CD14-positive monocyte (primary cell): ENCODE measurements around the gene GABARAP. TPM values are rescaled to one million over a fixed set of nuclear protein-coding genes. Genes with fewer than 3 reads are reported as not detected.

Experiments used
- DNase-seq, 3 donors: peaks; one replicate each; pipeline ENCODE4 v3.0.0-alpha.2; 2011 to 2022
- H2AFZ ChIP-seq: 2 replicates; pipeline ENCODE4 v1.6.0; 2012; ENCODE audit warnings: mild to moderate bottlenecking, low read depth, low read length, inconsistent platforms; ENCODE audit not compliant: insufficient read depth, poor library complexity, severe bottlenecking
- H3K27ac ChIP-seq, 2 donors: 1 replicate in 1 of 2; 2 replicates in 1 of 2; pipeline ENCODE4 v1.5.1; 2012 to 2013; ENCODE audit warnings: low read length in 2 of 2, control low read depth in 1 of 2, inconsistent platforms in 1 of 2, low read depth in 1 of 2, mild to moderate bottlenecking in 1 of 2
- H3K27me3 ChIP-seq, 2 donors: one replicate each; pipeline versions ENCODE4 v1.6.0 to v1.6.1; 2011 to 2013; ENCODE audit warnings: low read length in 2 of 2; ENCODE audit not compliant: control insufficient read depth in 2 of 2, insufficient read depth in 2 of 2
- H3K36me3 ChIP-seq, 2 donors: replicated peaks in 1 of 2; 1 replicate in 1 of 2; 2 replicates in 1 of 2; pipeline versions ENCODE4 v1.5.1 to v1.6.1; 2012 to 2013; ENCODE audit warnings: low read length in 2 of 2, control low read depth in 1 of 2, inconsistent platforms in 1 of 2, mild to moderate bottlenecking in 1 of 2; ENCODE audit not compliant: insufficient read depth in 2 of 2, control insufficient read depth in 1 of 2
- H3K4me1 ChIP-seq, 2 donors: 1 replicate in 1 of 2; 2 replicates in 1 of 2; pipeline versions ENCODE4 v1.5.1 to v1.6.1; 2012 to 2013; ENCODE audit warnings: low read length in 2 of 2, control low read depth in 1 of 2, inconsistent platforms in 1 of 2, mild to moderate bottlenecking in 1 of 2, moderate library complexity in 1 of 2; ENCODE audit not compliant: insufficient read depth in 2 of 2, control insufficient read depth in 1 of 2
- H3K4me2 ChIP-seq: replicated peaks from 2 replicates; pipeline ENCODE3; 2012; ENCODE audit warnings: low read length, moderate library complexity, mild to moderate bottlenecking; ENCODE audit not compliant: poor library complexity, severe bottlenecking; ENCODE audit errors: extremely low read depth
- H3K4me3 ChIP-seq, 3 experiments: fragments of 200-600 bp in 1 of 3; sonication (generic) in 1 of 3; replicated peaks in 1 of 3; 1 replicate in 2 of 3; 2 replicates in 1 of 3; pipeline ENCODE4 v1.5.1; 2011 to 2013; ENCODE audit warnings: low read length in 3 of 3, mild to moderate bottlenecking in 3 of 3, control low read depth in 2 of 3, low read depth in 2 of 3, inconsistent platforms in 1 of 3, moderate library complexity in 1 of 3
- H3K79me2 ChIP-seq: 2 replicates; pipeline ENCODE4 v1.6.0; 2012; ENCODE audit warnings: mild to moderate bottlenecking, control low read depth, inconsistent platforms, low read length, moderate library complexity; ENCODE audit not compliant: insufficient read depth
- H3K9ac ChIP-seq: 2 replicates; pipeline ENCODE4 v1.6.0; 2017; ENCODE audit warnings: low read length, mild to moderate bottlenecking; ENCODE audit not compliant: insufficient read depth, poor library complexity, severe bottlenecking
- H3K9me3 ChIP-seq, 2 donors: replicated peaks in 1 of 2; 1 replicate in 1 of 2; 2 replicates in 1 of 2; pipeline versions ENCODE4 v1.5.1 to v1.6.1; 2012 to 2013; ENCODE audit warnings: low read length in 2 of 2, control low read depth in 1 of 2; ENCODE audit not compliant: control insufficient read depth in 1 of 2, insufficient read depth in 1 of 2
- H4K20me1 ChIP-seq: 2 replicates; pipeline ENCODE4 v1.6.0; 2012; ENCODE audit warnings: mild to moderate bottlenecking, low read length, control low read depth, moderate library complexity; ENCODE audit not compliant: insufficient read depth
- H3K27ac Mint-ChIP-seq, 7 donors: one replicate each; pipeline ENCODE4 v1.8.0; 2020; ENCODE audit warnings: mild to moderate bottlenecking in 7 of 7, mixed read lengths in 7 of 7, moderate library complexity in 6 of 7, inconsistent platforms in 2 of 7
- H3K27me3 Mint-ChIP-seq, 3 donors: one replicate each; pipeline ENCODE4 v1.8.0; 2021 to 2022; ENCODE audit warnings: low read depth in 3 of 3, mild to moderate bottlenecking in 3 of 3, mixed read lengths in 3 of 3, moderate library complexity in 3 of 3, inconsistent platforms in 1 of 3
- H3K36me3 Mint-ChIP-seq, 2 donors: one replicate each; pipeline ENCODE4 v1.8.0; 2020; ENCODE audit warnings: mixed read lengths in 2 of 2, inconsistent platforms in 1 of 2, mild to moderate bottlenecking in 1 of 2
- H3K4me1 Mint-ChIP-seq: one replicate; pipeline ENCODE4 v1.8.0; 2020; ENCODE audit warnings: mild to moderate bottlenecking, mixed read lengths
- H3K4me3 Mint-ChIP-seq, 2 donors: one replicate each; pipeline ENCODE4 v1.8.0; 2020; ENCODE audit warnings: mild to moderate bottlenecking in 2 of 2, mixed read lengths in 2 of 2, moderate library complexity in 1 of 2
- H3K9me3 Mint-ChIP-seq, 7 donors: one replicate each; pipeline ENCODE4 v1.8.0; 2020 to 2022; ENCODE audit warnings: mixed read lengths in 7 of 7, mild to moderate bottlenecking in 6 of 7, moderate library complexity in 6 of 7, inconsistent platforms in 2 of 7
- CTCF ChIP-seq: fragments of 200-600 bp; IDR thresholded peaks from one replicate; pipeline ENCODE4 v1.8.0; 2022; ENCODE audit warnings: antibody characterized with exemption, mild to moderate bottlenecking
- WGBS: methylation state at CpG from one replicate; pipeline ENCODE4 v1.1.5; 2013; ENCODE audit warnings: missing lambda C conversion rate; ENCODE audit not compliant: insufficient coverage; 5-methylcytosine and 5-hydroxymethylcytosine counted together
- intact Hi-C, 2 donors: fragments of 100-400 bp; cut with micrococcal nuclease; formaldehyde crosslinking; loops; one replicate each; pipeline versions ENCODE4 v1.15.0 to v1.15.1; 2023
- polyA plus RNA-seq, 3 donors: library from polyadenylated mRNA; depleted of rRNA in 1 of 3; unstranded in 2 of 3; stranded (reverse) in 1 of 3; fragments of 300-500 nt in 2 of 3; fragments of >200 nt in 1 of 3; fragmentation: Illumina TruSeq in 2 of 3; gene quantifications; 1 replicate in 2 of 3; 2 replicates in 1 of 3; pipeline ENCODE4 v1.2.3, GENCODE V29; 2012 to 2021

GABARAP gene
- polyA plus RNA-seq, 3 donors, result 1,029 to 2,937 (median 2,814) TPM

- H3K4me3 Mint-ChIP-seq, result peak overlapping the region; percentile 98 to 99
- Histone ChIP-seq H3K79me2 (peaks cover 70% of the 10 kb centered on the region), H3K36me3 (peaks cover 34% of the 10 kb centered on the region in 2 donors), H4K20me1 (peaks cover 8% of the 10 kb centered on the region), H2AFZ (peak overlapping the region; percentile 84), H3K27ac (peak overlapping the region; percentile 99 to 100), H3K4me3 (peak overlapping the region; percentile 95 to 100 (median 98)), H3K27me3 (no peaks in the 10 kb centered on the region), H3K4me1 (peaks cover 24 to 30% of the 10 kb centered on the region in 2 donors), H3K9ac (peak overlapping the region; percentile 100), H3K9me3 (no peaks in the 10 kb centered on the region), H3K4me2 (peak overlapping the region; percentile 100)
- peaks cover 25% of the 10 kb centered on the region for H3K4me1 Mint-ChIP-seq
- no peak for DNase-seq
- no CpG with 5 or more reads among the region's 2 CpGs for WGBS
- peaks cover 0 to 3% (median 0%) of the 10 kb centered on the region in 3 donors for H3K27me3 Mint-ChIP-seq
- H3K36me3 Mint-ChIP-seq, result peaks cover 35 to 58% of the 10 kb centered on the region in 2 donors
- H3K27ac Mint-ChIP-seq, result peak overlapping the region; percentile 89 to 100 (median 100)
- peaks cover 0 to 4% (median 0%) of the 10 kb centered on the region in 7 donors for H3K9me3 Mint-ChIP-seq
- intact Hi-C loops, result no loop called here
- TF ChIP-seq CTCF, result no peak
Observed at GRCh38 chr17:7243453-7243729, 1.1 kb upstream of the GABARAP start.

GRCh38 chr17:7242717-7243452 is 636 bp upstream of the GABARAP start:
- peak overlapping the region; percentile 95 to 100 (median 98) for H3K4me3 ChIP-seq
- peak overlapping the region; percentile 99 to 100 (median 100) for H3K27ac Mint-ChIP-seq
- H3K4me3 Mint-ChIP-seq, result peak overlapping the region; percentile 98 to 99
- H4K20me1 ChIP-seq, result peaks cover 8% of the 10 kb centered on the region
- H3K4me2 ChIP-seq, result peak overlapping the region; percentile 100
- H3K9me3 Mint-ChIP-seq, result peaks cover 0 to 4% (median 0%) of the 10 kb centered on the region in 7 donors
- WGBS, result 2% methylated on average over 49 of the region's 49 CpGs
- peak; percentile 89 to 95 (median 94) for DNase-seq
- H3K79me2 ChIP-seq, result peaks cover 69% of the 10 kb centered on the region
- peak overlapping the region; percentile 99 to 100 for H3K27ac ChIP-seq
- no peaks in the 10 kb centered on the region for H3K9me3 ChIP-seq
- peaks cover 35 to 58% of the 10 kb centered on the region in 2 donors for H3K36me3 Mint-ChIP-seq
- H3K4me1 Mint-ChIP-seq, result peaks cover 25% of the 10 kb centered on the region
- H3K27me3 ChIP-seq, result no peaks in the 10 kb centered on the region
- intact Hi-C loops, result loop anchor here in 1 of 2 donors (1.0 kb wide), 1 partner anchor 8 kb away; the partner anchor contains the start of gene CTDNEP1
- peaks cover 24 to 30% of the 10 kb centered on the region in 2 donors for H3K4me1 ChIP-seq
- peaks cover 34% of the 10 kb centered on the region in 2 donors for H3K36me3 ChIP-seq
- peak overlapping the region; percentile 100 for H3K9ac ChIP-seq
- no peak for TF ChIP-seq CTCF
- H2AFZ ChIP-seq, result peak overlapping the region; percentile 84
- H3K27me3 Mint-ChIP-seq, result peaks cover 0 to 3% (median 0%) of the 10 kb centered on the region in 3 donors
